ENCODE data around the gene OCIAD1.

OCIAD1 gene

DNA sequence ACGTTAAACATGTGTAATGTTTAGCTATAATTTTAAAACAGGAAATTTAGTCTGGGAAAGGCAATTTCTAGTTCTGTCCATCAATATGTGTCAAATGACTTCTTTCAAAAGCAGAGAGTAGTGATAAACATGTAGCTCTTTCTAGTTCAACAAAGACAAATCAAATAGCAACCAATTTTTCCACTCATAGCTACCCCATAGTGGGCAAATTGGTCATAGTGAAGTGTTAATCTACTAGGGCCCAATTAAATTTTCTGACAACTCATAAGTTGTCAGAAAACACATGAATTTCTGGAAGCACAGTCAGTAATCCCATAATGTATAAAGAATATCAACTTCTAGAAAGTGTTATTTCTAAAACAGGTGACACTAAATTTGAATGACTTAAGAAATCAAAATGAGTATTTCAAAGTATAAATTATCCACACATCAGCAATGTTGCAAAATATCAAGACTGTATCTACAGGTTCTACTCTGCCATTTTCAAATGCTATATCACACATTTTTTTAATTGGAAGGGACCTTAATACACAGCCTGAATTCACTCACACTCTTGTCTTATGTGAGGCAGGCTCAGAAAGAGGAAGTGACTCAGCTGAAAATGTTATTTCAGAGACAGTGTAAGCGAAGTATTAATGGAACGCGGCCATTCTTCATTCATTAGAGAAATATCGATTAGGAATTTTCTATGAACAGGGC is 68.0 kb downstream of the OCIAD1 start:
- no peak for DNase-seq

DNA sequence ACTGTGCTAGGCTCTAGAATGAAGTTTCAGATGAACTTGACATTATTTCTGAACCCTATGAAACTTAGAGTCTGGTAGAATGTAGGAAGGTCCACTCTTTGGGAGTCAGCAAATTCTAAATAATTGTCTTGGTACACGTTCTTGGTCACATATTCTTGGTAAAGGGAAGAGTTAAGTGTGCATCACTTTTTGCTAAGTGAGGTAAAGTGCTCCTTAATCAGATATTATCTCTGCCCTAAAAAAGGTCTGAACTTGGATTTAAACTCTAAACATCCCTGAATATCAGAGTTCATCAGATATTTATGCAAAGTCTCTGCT is 68.5 kb downstream of the OCIAD1 start:
- no peak for DNase-seq

DNA sequence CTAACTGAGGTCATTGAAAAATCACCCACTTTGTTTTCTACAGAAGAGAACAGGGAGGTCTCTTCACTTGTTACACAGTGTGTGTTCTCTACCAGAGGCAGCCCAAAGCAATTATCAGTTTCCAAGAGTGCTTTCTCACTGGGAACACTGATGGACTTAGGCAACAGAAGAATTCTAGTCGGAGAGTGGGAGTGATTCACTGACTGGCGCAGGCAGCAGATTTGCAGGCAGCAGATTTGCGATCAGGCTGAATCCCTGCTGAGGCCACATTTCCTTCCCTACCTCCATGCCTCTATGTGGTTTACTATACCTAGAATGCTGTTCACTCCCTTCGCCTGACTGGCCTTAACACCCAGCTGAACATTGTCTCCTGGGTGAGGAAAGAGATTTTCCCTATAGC is 69.1 kb downstream of the OCIAD1 start:
- DNase-seq = no peak

DNA sequence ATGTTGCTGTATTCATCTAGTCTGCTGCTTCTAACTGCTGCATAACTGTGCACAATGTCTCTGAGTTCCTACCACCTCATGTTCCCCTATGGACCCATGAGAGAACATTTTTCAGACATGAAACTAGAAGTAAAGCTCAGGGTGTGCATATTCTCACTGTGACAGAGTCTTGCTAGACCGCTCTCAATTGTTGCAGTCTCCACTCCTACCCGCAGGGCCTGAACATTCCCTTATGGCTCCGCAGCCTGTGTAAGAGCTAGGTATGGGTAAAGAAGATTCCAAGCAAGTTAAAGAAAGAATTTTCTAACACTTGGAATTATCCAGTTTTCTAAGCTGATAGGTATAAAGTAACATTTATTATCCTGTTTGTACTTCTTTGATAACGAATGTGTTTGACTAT is 70.3 kb downstream of the OCIAD1 start:
- DNase-seq = no peak

DNA sequence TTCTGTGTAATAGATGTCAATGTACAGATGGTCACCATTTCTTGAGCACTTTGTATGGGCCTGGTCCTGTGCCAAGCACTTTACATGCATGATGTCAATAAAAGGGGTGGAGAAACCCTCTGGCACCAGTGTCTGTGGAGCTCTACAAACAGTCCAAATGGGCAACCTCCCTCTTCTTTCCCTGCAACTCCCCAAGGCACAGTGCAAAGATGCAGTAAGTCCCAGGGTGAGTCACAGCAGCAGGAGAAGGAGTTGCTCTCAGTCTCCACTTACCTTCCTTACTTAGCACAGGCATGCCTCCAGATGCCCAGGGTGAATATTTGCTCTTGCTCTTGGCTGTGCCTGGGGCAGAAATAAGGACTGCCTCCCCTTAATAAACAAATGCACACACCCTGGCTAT is 71.4 kb downstream of the OCIAD1 start:
- no peak for DNase-seq

DNA sequence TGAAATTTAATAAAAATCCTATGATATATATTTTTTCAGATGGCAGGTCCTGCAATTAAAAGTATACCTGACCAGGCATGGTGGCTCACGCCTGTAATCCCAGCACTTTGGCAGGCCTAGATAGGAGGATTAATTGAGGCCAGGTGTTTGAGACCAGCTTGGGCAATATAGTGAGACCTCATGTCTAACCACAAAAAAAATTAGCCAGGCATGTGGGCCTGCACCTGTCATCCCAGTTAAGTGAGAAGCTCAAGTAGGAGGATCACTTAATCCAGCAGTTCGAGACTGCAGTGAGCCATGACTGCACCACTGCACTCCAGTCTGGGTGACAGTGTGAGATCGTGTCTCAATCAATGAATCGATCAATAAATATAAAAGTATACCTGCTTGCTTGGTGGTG is 73.2 kb downstream of the OCIAD1 start:
- no peak for DNase-seq

DNA sequence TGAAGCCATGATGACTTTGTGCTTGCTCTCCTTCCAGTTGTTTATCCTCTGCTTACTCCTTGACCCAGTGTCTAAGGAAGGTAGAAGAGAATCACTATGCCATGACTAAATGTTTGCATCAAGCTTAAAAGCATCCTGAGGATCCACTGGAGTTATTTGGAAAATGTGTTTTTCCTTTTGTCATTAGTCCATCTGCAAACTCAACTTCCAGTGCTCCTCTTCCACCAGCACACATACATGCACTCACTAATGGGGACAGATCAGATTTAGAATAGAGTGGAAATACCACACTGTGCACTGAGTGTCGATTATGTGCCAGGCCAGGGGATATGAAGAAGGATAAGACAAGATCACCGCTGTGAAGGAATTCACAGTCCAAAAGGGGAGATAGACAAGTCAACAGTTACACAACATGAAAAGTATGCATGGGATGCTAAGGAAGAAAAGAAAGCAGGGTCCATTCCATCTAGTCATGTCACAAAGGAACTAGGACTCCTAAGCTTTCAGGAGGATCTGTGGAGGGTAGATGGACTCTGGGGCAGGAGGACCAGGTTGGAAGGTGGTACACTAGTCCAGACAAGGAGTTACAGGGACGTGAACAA is 73.8 kb downstream of the OCIAD1 start:
- no peak for DNase-seq

DNA sequence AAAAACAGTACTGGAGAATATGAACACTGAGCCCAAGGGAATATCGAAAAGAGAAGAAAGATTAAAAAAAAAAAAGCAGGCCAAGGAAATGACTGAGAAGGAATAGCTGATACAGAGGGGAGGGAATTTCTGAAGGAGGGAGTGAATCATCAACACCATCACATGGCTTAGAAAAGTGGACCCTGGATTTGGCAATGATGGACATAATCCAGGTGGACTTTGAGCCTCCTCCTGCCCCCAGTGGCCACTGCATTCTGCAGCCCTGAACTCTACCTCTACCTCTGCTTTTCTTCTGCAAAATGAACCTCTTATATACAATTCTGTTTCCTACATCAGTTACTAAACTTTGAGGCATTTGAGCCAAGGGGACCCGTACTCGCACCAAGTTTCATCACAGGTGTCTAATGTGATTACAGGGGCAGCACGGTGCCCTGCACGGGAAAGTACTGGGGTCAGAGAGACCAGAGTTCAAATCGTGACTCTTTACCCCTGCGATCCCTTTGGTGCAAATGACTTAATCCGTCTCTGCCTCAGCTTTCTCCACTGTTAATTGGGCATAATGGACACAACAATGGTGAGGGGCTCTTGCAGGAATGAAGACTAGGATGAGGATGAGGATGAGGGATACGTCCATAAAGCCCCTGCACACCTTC is 74.6 kb downstream of the OCIAD1 start:
- DNase-seq = no peak

DNA sequence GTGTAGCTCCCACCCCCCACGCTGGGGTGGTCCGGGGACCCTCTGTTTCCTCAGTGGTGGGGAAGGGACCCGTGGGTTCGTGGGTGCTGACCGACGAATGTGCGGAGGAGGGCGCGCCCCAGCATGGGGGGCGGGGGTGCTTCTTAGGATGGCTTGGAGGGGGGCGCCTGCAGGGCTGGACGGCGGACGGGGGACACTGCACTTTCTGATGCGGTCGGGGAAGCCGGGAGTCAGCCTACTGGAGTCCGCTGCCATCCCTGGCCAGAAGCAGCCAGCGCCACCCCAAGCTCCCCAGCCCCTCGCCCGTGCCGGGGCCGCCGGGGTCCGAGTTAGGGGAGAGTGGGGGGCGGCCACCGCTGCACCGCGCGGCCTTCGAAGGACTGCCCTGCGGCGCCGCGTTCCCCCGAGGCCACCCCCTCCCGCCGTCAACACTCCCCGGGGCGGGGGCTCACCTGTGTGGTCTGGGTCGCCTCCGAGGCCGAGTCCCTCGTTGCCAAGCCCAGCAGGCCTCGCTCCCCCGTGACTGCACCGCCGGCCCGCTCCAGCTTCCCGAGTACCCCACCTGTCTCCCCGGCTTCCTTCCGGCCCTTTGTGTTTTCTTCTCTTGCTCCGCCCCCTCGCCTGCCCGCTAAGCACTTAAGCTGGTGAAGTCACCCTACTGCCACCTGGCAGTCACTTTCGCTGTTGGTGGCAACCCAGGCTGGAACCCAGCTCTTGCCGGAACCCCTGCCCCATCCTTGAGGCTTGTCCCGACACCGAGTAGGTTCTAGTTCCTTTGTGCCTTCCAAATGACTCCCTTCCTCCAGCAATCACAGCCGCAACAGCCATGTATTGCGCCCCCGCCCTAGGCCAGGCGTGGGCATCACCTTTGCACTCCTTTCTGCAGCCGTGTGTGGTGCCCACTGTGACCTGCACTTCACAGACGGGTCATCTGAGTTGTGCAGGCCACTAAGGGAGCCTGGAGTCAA is 75.6 kb downstream of the OCIAD1 start, which contains the start of gene OCIAD2:
OCIAD2 (minus strand) TSS at position 569 of the 968 bp plus-strand sequence. CDS start 2,225 bp downstream, outside the sequence.
- no peak for DNase-seq

DNA sequence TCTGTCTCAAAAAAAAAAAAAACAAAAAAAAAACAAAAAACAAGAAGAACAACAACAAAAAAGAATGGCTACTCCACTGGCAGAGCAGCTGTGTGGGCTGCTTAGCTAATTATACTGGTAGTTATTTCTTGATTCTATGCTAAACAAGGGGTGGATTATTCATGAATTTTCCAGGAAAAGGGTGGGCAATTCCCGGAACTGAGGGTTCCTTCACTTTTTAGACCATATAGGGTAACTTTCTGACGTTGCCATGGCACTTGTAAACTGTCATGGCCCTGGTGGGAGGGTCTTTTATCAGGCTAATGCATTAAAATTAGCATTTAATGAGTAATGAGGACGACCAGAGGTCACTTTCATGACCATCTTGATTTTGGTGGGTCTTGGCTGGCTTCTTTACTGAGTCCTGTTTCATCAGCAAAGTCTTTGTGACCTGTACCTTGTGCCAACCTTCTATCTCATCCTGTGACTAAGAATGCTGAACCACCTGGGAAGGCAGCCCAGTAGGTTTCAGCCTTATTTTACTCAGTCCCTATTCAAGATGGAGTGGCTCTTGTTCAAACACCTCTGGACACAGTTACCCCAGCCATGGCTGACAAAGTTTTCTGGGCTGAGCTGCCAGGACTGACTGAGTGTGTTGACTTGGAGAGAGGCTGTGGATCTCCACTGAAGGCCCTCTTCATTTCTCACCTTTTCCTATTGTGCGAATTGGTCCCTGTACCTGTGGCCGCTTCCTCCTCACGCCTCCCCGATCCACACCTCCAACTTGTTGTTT is 77.0 kb downstream of the OCIAD1 start:
- no peak for DNase-seq

DNA sequence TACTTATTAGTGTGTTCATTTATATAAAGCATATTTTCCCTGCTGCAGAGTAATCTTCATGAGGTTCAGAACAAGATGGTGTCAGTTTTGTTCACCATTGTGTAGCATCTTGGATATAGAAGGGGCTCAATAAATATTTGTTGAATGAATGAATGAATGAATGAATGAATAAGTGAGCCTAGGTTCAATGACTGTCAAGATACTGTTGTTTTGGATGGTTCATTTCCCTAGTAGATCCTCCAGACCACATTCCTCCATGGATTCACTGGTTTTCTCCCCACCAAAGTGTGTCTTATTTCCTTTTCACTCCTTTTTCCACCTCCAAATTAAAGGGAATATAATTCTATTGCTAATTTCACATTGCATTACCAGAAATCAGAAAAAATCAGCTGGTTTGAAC is 77.8 kb downstream of the OCIAD1 start:
- DNase-seq = no peak

DNA sequence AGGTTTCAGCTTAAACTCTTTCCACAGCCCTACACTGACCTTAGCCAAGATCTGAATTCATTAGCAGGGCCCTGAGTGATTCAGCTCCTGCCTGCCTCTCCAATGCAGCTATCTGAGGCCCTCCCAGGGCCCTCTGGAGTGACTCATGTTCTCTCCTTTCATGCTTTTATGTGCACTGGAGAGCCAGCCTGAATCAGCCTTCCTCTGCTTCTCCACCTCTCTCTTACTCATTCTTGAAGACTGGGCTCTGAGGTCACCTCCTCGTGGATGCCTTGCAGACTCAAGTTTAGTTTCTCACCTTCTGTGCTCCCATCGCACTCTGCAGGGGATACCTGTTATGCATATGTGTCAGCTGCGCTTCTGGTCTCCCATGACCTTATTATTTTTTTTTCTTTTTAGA is 78.8 kb downstream of the OCIAD1 start:
- DNase-seq = no peak

DNA sequence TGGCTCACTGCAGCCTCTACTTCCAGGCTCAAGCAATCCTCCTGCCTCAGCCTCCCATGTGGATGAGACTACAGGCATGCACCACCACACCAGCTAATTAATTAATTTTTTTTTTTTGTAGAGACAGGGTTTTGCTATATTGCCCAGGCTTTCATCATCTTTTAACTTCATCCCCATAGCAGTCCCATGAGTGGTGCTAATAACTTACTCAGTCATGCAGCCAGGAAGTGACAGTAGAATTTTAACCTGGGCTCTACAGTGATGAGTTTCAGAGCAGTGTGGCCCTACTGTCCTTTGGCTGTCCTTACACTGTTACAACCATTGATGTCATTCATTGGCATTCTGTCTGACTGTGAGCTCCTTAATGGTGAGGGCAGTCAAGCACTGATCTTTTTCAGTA is 79.6 kb downstream of the OCIAD1 start:
- DNase-seq = no peak

Measured in SIG-M5 (cell line).